HepG2 (cell line): Measurements from ENCODE around the gene CMIP. TPM values are rescaled to one million over a fixed set of nuclear protein-coding genes. Genes with fewer than 3 reads are reported as not detected.

Source experiments
- ASH2L ChIP-seq: fragments of 300-600, 200-600 bp; sonication (generic); IDR thresholded peaks from 2 replicates; pipeline ENCODE4 v1.7.0; 2017; ENCODE audit warnings: low read depth, mild to moderate bottlenecking, moderate library complexity, mixed read lengths, low read length; ENCODE audit not compliant: insufficient read length
- DR1 ChIP-seq: sonication (generic); formaldehyde crosslinking; IDR thresholded peaks from 2 replicates; pipeline ENCODE4 v1.8.0; 2021; ENCODE audit warnings: mild to moderate bottlenecking, missing genetic modification reagents, inconsistent platforms
- GATA4 ChIP-seq: sonication (generic); IDR thresholded peaks from 2 replicates; pipeline ENCODE4 v1.6.1; 2016; ENCODE audit warnings: antibody characterized with exemption, low read depth, borderline replicate concordance
- JUN ChIP-seq: sonication (generic); formaldehyde crosslinking; IDR thresholded peaks from 2 replicates; pipeline ENCODE4 v1.4.0; 2020; ENCODE audit warnings: mild to moderate bottlenecking, missing genetic modification reagents
- MLLT10 ChIP-seq: sonication (generic); formaldehyde crosslinking; IDR thresholded peaks from 2 replicates; pipeline ENCODE4 v1.4.0; 2020; ENCODE audit warnings: missing genetic modification reagents
- PRPF4 ChIP-seq: fragments of 200-400 bp; formaldehyde crosslinking; IDR thresholded peaks from 2 replicates; pipeline ENCODE4 v1.6.1; 2016; ENCODE audit warnings: low read length, low read depth; ENCODE audit not compliant: poor library complexity, severe bottlenecking
- RFX3 ChIP-seq: IDR thresholded peaks from 2 replicates; pipeline ENCODE4 v1.6.1; 2016; ENCODE audit warnings: missing biosample characterization, missing genetic modification reagents
- TBL1XR1 ChIP-seq: fragments of 150-350 bp; IDR thresholded peaks from 2 replicates; pipeline ENCODE4 v1.6.1; 2014; ENCODE audit warnings: borderline replicate concordance, low read length; ENCODE audit not compliant: partially characterized antibody
- ZNF101 ChIP-seq: sonication (generic); formaldehyde crosslinking; IDR thresholded peaks from 2 replicates; pipeline ENCODE4 v1.4.0; 2020; ENCODE audit warnings: mild to moderate bottlenecking, low read depth, missing genetic modification reagents, borderline replicate concordance
- ZSCAN31 ChIP-seq: sonication (generic); formaldehyde crosslinking; IDR thresholded peaks from 2 replicates; pipeline ENCODE4 v1.5.0; 2020; ENCODE audit warnings: low read depth, mild to moderate bottlenecking, missing genetic modification reagents
- polyA plus RNA-seq, 8 experiments: library from polyadenylated mRNA; depleted of rRNA in 3 of 8; stranded (reverse) in 7 of 8; unstranded in 1 of 8; fragments of >200 nt; fragmentation: Illumina TruSeq in 4 of 8; extraction: Trizol in 4 of 8; gene quantifications; 2 replicates each; pipeline versions ENCODE4 v1.2.1 to v1.2.3, GENCODE V29; 2011 to 2016; ENCODE audit warnings: low read depth in 4 of 8, missing spikeins in 1 of 8, mixed read lengths in 1 of 8; ENCODE audit not compliant: insufficient read depth in 1 of 8
- total RNA-seq, 5 experiments: library from RNA; depleted of rRNA; stranded (reverse); fragments of >200 nt; fragmentation: Illumina TruSeq; extraction: Trizol; gene quantifications; 2 replicates each; pipeline ENCODE4 v1.2.3, GENCODE V29; 2016; ENCODE audit warnings: low read depth in 1 of 5
- TF ChIP-seq, protein P1 (sequence below): IDR thresholded peaks from 2 replicates; pipeline ENCODE4 v1.6.1; 2016; ENCODE audit warnings: missing biosample characterization, missing genetic modification reagents, low read depth
- TF ChIP-seq, protein P2 (sequence below): sonication (generic); formaldehyde crosslinking; IDR thresholded peaks from 2 replicates; pipeline ENCODE4 v1.4.0; 2020; ENCODE audit warnings: mild to moderate bottlenecking, missing genetic modification reagents
- TF ChIP-seq, protein P3 (sequence below), 2 experiments: sonication (generic) in 1 of 2; formaldehyde crosslinking in 1 of 2; IDR thresholded peaks; 2 replicates each; pipeline versions ENCODE4 v1.4.0 to v1.6.1; 2018 to 2020; ENCODE audit warnings: missing genetic modification reagents in 2 of 2, borderline replicate concordance in 1 of 2, low read depth in 1 of 2, mild to moderate bottlenecking in 1 of 2, missing biosample characterization in 1 of 2
- TF ChIP-seq, protein P4 (sequence below): sonication (generic); formaldehyde crosslinking; IDR thresholded peaks from 2 replicates; pipeline ENCODE4 v1.4.0; 2020; ENCODE audit warnings: missing genetic modification reagents, borderline replicate concordance
- TF ChIP-seq, protein P5 (sequence below): sonication (generic); formaldehyde crosslinking; conservative IDR thresholded peaks from 2 replicates; pipeline ENCODE4 v1.4.0; 2020; ENCODE audit warnings: missing genetic modification reagents
- TF ChIP-seq, protein P6 (sequence below): fragments of 450-650 bp; IDR thresholded peaks from 2 replicates; pipeline ENCODE4 v1.6.1; 2017
- TF ChIP-seq, protein P7 (sequence below): sonication (generic); formaldehyde crosslinking; IDR thresholded peaks from 2 replicates; pipeline ENCODE4 v1.8.1; 2022; ENCODE audit warnings: mild to moderate bottlenecking, missing genetic modification reagents

CMIP gene
- total and polyA plus RNA-seq, 2 of the 13 experiments (the other 11 are each of a cell fraction or from before 2014, with no cell fraction given), result 10.9 to 18.1 TPM

DNA sequence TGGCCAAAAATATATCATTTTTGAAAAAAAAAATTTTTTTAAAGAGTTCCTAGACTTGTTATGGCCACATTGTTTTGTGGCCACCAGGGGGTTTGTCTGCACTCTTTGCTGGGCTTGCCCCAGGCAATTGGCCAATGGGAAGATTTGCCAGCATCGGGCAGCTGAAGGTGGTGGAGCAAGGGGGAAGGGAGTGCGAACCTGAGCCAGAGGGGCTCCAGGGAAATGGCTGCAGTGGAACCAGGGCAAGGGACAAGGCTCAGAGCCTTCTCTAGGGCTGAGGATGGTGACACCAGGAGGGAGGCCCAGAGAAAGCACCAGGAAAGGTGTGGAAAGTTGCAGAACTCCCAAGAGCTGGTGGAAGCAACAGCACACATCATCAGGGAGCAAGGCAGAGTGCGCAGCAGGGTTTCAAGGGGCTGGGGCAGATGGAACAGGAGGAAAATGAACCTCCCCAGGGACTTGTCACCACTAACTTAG lies 15.5 kb upstream of the CMIP start (continued):
- TF ChIP-seq, protein P1, sequence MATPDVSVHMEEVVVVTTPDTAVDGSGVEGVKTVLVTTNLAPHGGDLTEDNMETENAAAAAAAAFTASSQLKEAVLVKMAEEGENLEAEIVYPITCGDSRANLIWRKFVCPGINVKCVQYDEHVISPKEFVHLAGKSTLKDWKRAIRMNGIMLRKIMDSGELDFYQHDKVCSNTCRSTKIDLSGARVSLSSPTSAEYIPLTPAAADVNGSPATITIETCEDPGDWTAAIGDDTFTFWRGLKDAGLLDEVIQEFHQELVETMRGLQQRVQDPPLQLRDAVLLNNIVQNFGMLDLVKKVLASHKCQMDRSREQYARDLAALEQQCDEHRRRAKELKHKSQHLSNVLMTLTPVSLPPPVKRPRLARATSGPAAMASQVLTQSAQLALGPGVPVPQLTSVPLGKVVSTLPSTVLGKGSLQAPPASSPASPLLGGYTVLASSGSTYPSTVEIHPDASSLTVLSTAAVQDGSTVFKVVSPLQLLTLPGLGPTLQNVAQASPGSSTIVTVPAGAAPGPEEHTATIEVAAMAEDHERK, result no peak
- TF ChIP-seq MLLT10 (CRISPR knock-in tag) (no peak), TBL1XR1 (no peak), PRPF4 (no peak), ZSCAN31 (no peak), ASH2L (no peak), JUN (CRISPR knock-in tag) (no peak), RFX3 (CRISPR knock-in tag) (no peak), ZNF101 (CRISPR knock-in tag) (no peak), GATA4 (no peak), DR1 (CRISPR knock-in tag) (no peak)
- TF ChIP-seq, protein P2, sequence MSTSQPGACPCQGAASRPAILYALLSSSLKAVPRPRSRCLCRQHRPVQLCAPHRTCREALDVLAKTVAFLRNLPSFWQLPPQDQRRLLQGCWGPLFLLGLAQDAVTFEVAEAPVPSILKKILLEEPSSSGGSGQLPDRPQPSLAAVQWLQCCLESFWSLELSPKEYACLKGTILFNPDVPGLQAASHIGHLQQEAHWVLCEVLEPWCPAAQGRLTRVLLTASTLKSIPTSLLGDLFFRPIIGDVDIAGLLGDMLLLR, result no peak
- TF ChIP-seq, protein P3, sequence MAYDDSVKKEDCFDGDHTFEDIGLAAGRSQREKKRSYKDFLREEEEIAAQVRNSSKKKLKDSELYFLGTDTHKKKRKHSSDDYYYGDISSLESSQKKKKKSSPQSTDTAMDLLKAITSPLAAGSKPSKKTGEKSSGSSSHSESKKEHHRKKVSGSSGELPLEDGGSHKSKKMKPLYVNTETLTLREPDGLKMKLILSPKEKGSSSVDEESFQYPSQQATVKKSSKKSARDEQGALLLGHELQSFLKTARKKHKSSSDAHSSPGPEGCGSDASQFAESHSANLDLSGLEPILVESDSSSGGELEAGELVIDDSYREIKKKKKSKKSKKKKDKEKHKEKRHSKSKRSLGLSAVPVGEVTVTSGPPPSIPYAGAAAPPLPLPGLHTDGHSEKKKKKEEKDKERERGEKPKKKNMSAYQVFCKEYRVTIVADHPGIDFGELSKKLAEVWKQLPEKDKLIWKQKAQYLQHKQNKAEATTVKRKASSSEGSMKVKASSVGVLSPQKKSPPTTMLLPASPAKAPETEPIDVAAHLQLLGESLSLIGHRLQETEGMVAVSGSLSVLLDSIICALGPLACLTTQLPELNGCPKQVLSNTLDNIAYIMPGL (CRISPR knock-in tag; IDR thresholded peaks at IDR 0.05; ENCODE audit: borderline replicate concordance in 1 of 2, low read depth in 1 of 2), result peak; percentile 47 to 66; a peak in 1 of 4 replicates
- TF ChIP-seq, protein P4, sequence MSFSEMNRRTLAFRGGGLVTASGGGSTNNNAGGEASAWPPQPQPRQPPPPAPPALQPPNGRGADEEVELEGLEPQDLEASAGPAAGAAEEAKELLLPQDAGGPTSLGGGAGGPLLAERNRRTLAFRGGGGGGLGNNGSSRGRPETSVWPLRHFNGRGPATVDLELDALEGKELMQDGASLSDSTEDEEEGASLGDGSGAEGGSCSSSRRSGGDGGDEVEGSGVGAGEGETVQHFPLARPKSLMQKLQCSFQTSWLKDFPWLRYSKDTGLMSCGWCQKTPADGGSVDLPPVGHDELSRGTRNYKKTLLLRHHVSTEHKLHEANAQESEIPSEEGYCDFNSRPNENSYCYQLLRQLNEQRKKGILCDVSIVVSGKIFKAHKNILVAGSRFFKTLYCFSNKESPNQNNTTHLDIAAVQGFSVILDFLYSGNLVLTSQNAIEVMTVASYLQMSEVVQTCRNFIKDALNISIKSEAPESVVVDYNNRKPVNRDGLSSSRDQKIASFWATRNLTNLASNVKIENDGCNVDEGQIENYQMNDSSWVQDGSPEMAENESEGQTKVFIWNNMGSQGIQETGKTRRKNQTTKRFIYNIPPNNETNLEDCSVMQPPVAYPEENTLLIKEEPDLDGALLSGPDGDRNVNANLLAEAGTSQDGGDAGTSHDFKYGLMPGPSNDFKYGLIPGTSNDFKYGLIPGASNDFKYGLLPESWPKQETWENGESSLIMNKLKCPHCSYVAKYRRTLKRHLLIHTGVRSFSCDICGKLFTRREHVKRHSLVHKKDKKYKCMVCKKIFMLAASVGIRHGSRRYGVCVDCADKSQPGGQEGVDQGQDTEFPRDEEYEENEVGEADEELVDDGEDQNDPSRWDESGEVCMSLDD (CRISPR knock-in tag), result no peak
- TF ChIP-seq, protein P5, sequence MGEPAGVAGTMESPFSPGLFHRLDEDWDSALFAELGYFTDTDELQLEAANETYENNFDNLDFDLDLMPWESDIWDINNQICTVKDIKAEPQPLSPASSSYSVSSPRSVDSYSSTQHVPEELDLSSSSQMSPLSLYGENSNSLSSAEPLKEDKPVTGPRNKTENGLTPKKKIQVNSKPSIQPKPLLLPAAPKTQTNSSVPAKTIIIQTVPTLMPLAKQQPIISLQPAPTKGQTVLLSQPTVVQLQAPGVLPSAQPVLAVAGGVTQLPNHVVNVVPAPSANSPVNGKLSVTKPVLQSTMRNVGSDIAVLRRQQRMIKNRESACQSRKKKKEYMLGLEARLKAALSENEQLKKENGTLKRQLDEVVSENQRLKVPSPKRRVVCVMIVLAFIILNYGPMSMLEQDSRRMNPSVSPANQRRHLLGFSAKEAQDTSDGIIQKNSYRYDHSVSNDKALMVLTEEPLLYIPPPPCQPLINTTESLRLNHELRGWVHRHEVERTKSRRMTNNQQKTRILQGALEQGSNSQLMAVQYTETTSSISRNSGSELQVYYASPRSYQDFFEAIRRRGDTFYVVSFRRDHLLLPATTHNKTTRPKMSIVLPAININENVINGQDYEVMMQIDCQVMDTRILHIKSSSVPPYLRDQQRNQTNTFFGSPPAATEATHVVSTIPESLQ (CRISPR knock-in tag), result no peak
- TF ChIP-seq, protein P6, sequence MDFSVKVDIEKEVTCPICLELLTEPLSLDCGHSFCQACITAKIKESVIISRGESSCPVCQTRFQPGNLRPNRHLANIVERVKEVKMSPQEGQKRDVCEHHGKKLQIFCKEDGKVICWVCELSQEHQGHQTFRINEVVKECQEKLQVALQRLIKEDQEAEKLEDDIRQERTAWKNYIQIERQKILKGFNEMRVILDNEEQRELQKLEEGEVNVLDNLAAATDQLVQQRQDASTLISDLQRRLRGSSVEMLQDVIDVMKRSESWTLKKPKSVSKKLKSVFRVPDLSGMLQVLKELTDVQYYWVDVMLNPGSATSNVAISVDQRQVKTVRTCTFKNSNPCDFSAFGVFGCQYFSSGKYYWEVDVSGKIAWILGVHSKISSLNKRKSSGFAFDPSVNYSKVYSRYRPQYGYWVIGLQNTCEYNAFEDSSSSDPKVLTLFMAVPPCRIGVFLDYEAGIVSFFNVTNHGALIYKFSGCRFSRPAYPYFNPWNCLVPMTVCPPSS, result no peak
- TF ChIP-seq, protein P7, sequence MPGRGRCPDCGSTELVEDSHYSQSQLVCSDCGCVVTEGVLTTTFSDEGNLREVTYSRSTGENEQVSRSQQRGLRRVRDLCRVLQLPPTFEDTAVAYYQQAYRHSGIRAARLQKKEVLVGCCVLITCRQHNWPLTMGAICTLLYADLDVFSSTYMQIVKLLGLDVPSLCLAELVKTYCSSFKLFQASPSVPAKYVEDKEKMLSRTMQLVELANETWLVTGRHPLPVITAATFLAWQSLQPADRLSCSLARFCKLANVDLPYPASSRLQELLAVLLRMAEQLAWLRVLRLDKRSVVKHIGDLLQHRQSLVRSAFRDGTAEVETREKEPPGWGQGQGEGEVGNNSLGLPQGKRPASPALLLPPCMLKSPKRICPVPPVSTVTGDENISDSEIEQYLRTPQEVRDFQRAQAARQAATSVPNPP (CRISPR knock-in tag), result no peak
